HepG2 (cell line): ENCODE data around the gene HMGN4. TPM values are rescaled to one million over a fixed set of nuclear protein-coding genes. Genes with fewer than 3 reads are reported as not detected.

Source experiments
- CREM ChIP-seq, 2 experiments: sonication (generic) in 1 of 2; formaldehyde crosslinking in 1 of 2; IDR thresholded peaks; 2 replicates each; pipeline versions ENCODE4 v1.4.0 to v1.6.1; 2016 to 2020; ENCODE audit warnings: antibody characterized with exemption in 1 of 2, mild to moderate bottlenecking in 1 of 2, missing genetic modification reagents in 1 of 2
- ETS1 ChIP-seq: sonication (generic); formaldehyde crosslinking; IDR thresholded peaks from 2 replicates; pipeline ENCODE4 v1.4.0; 2020; ENCODE audit warnings: missing genetic modification reagents
- HNRNPUL1 ChIP-seq: fragments of 200-400 bp; formaldehyde crosslinking; IDR thresholded peaks from 2 replicates; pipeline ENCODE4 v1.6.1; 2017; ENCODE audit warnings: low read depth, mild to moderate bottlenecking, low read length, moderate library complexity
- HOXA9 ChIP-seq: sonication (generic); formaldehyde crosslinking; IDR thresholded peaks from 2 replicates; pipeline ENCODE4 v1.8.1; 2022; ENCODE audit warnings: missing genetic modification reagents, mild to moderate bottlenecking, moderate library complexity, borderline replicate concordance
- MATR3 ChIP-seq: sonication (generic); formaldehyde crosslinking; IDR thresholded peaks from 2 replicates; pipeline ENCODE4 v1.4.0; 2020; ENCODE audit warnings: missing genetic modification reagents
- NKX3-1 ChIP-seq: sonication (generic); formaldehyde crosslinking; IDR thresholded peaks from 2 replicates; pipeline ENCODE4 v1.5.0; 2020; ENCODE audit warnings: missing genetic modification reagents
- NR3C1 ChIP-seq: sonication (generic); formaldehyde crosslinking; IDR thresholded peaks from 2 replicates; pipeline ENCODE4 v1.4.0; 2020; ENCODE audit warnings: missing genetic modification reagents
- RFX5 ChIP-seq: IDR thresholded peaks from 2 replicates; pipeline ENCODE4 v1.6.1; 2011; ENCODE audit warnings: low read depth, low read length, improper control_type of control experiment
- RFXAP ChIP-seq: sonication (generic); formaldehyde crosslinking; IDR thresholded peaks from 2 replicates; pipeline ENCODE4 v1.4.0; 2020; ENCODE audit warnings: missing genetic modification reagents, borderline replicate concordance
- SALL1 ChIP-seq: sonication (generic); formaldehyde crosslinking; IDR thresholded peaks from 2 replicates; pipeline ENCODE4 v1.8.0; 2022; ENCODE audit warnings: mild to moderate bottlenecking, missing genetic modification reagents
- SIX4 ChIP-seq: sonication (generic); formaldehyde crosslinking; IDR thresholded peaks from 2 replicates; pipeline ENCODE4 v1.4.0; 2020; ENCODE audit warnings: missing genetic modification reagents
- SOX5 ChIP-seq: IDR thresholded peaks from 2 replicates; pipeline ENCODE4 v1.6.1; 2016; ENCODE audit warnings: borderline replicate concordance
- TARDBP ChIP-seq: sonication (generic); formaldehyde crosslinking; IDR thresholded peaks from 2 replicates; pipeline ENCODE4 v1.8.0; 2022; ENCODE audit warnings: mild to moderate bottlenecking, missing genetic modification reagents
- TCF7L2 ChIP-seq: IDR thresholded peaks from 2 replicates; pipeline ENCODE4 v1.6.1; 2011; ENCODE audit warnings: mild to moderate bottlenecking, low read depth, low read length, moderate library complexity
- TFDP1 ChIP-seq: IDR thresholded peaks from 2 replicates; pipeline ENCODE4 v1.6.1; 2016; ENCODE audit warnings: missing compliant biosample characterization, missing genetic modification reagents, borderline replicate concordance
- THAP7 ChIP-seq: sonication (generic); formaldehyde crosslinking; IDR thresholded peaks from 2 replicates; pipeline ENCODE4 v1.8.1; 2023; ENCODE audit warnings: mild to moderate bottlenecking, missing genetic modification reagents
- ZFP90 ChIP-seq: sonication (generic); formaldehyde crosslinking; IDR thresholded peaks from 2 replicates; pipeline ENCODE4 v1.8.0; 2022; ENCODE audit warnings: missing genetic modification reagents, mild to moderate bottlenecking, inconsistent platforms, borderline replicate concordance
- ZNF20 ChIP-seq: sonication (generic); formaldehyde crosslinking; IDR thresholded peaks from 2 replicates; pipeline ENCODE4 v1.4.0; 2020; ENCODE audit warnings: mild to moderate bottlenecking, moderate library complexity, missing genetic modification reagents
- ZNF230 ChIP-seq: sonication (generic); formaldehyde crosslinking; IDR thresholded peaks from 2 replicates; pipeline ENCODE4 v1.4.0; 2020; ENCODE audit warnings: mild to moderate bottlenecking, missing genetic modification reagents
- ZNF256 ChIP-seq: sonication (generic); formaldehyde crosslinking; conservative IDR thresholded peaks from 2 replicates; pipeline ENCODE4 v1.4.0; 2020; ENCODE audit warnings: missing genetic modification reagents
- ZNF264 ChIP-seq: sonication (generic); formaldehyde crosslinking; IDR thresholded peaks from 2 replicates; pipeline ENCODE4 v1.4.0; 2020; ENCODE audit warnings: missing genetic modification reagents
- ZNF3 ChIP-seq: IDR thresholded peaks from 2 replicates; pipeline ENCODE4 v1.7.0; 2017; ENCODE audit warnings: inconsistent platforms
- ZNF704 ChIP-seq: sonication (generic); formaldehyde crosslinking; IDR thresholded peaks from 2 replicates; pipeline ENCODE4 v1.8.1; 2023; ENCODE audit warnings: mild to moderate bottlenecking, inconsistent platforms, moderate library complexity, missing genetic modification reagents, borderline replicate concordance
- ZNF747 ChIP-seq: sonication (generic); formaldehyde crosslinking; IDR thresholded peaks from 2 replicates; pipeline ENCODE4 v1.8.1; 2023; ENCODE audit warnings: missing genetic modification reagents, mild to moderate bottlenecking, borderline replicate concordance
- ZNF768 ChIP-seq: sonication (generic); formaldehyde crosslinking; IDR thresholded peaks from 2 replicates; pipeline ENCODE4 v1.4.0; 2020; ENCODE audit warnings: missing genetic modification reagents
- ZNF788 ChIP-seq: sonication (generic); formaldehyde crosslinking; IDR thresholded peaks from 2 replicates; pipeline ENCODE4 v1.5.0; 2020; ENCODE audit warnings: mild to moderate bottlenecking, missing genetic modification reagents, borderline replicate concordance
- polyA plus RNA-seq, 8 experiments: library from polyadenylated mRNA; depleted of rRNA in 3 of 8; stranded (reverse) in 7 of 8; unstranded in 1 of 8; fragments of >200 nt; fragmentation: Illumina TruSeq in 4 of 8; extraction: Trizol in 4 of 8; gene quantifications; 2 replicates each; pipeline versions ENCODE4 v1.2.1 to v1.2.3, GENCODE V29; 2011 to 2016; ENCODE audit warnings: low read depth in 4 of 8, missing spikeins in 1 of 8, mixed read lengths in 1 of 8; ENCODE audit not compliant: insufficient read depth in 1 of 8
- total RNA-seq, 5 experiments: library from RNA; depleted of rRNA; stranded (reverse); fragments of >200 nt; fragmentation: Illumina TruSeq; extraction: Trizol; gene quantifications; 2 replicates each; pipeline ENCODE4 v1.2.3, GENCODE V29; 2016; ENCODE audit warnings: low read depth in 1 of 5

Gene HMGN4
- total and polyA plus RNA-seq, 2 of the 13 experiments (the other 11 are each of a cell fraction or from before 2014, with no cell fraction given) = 39.9 to 52.1 TPM

- TF ChIP-seq ZNF704 (CRISPR knock-in tag) (no peak), HNRNPUL1 (no peak), SIX4 (CRISPR knock-in tag) (peak; percentile 53; the same call in 1 of the 2 replicates), CREM (IDR thresholded peaks at IDR 0.05) (0 out of 2 replicates have a peak, but pooled peaks have one; percentile 30), CREM (CRISPR knock-in tag; IDR thresholded peaks at IDR 0.05) (no peak), ZNF788 (CRISPR knock-in tag) (peak; percentile 70; the same call in 1 of the 2 replicates), SALL1 (CRISPR knock-in tag) (peak; percentile 65; the same call in 1 of the 2 replicates), RFXAP (peak; percentile 62; the same call in 1 of the 2 replicates), THAP7 (no peak), ZNF768 (CRISPR knock-in tag) (no peak; the same call in 1 of the 2 replicates), TCF7L2 (no peak), NR3C1 (CRISPR knock-in tag) (no peak), ZNF264 (CRISPR knock-in tag) (peak; percentile 76; the same call in 1 of the 2 replicates), MATR3 (CRISPR knock-in tag) (no peak), TARDBP (CRISPR knock-in tag) (no peak), HOXA9 (CRISPR knock-in tag) (no peak), ETS1 (CRISPR knock-in tag) (0 out of 2 replicates have a peak, but pooled peaks have one; percentile 21), NKX3-1 (CRISPR knock-in tag) (peak; percentile 20; the same call in 1 of the 2 replicates), ZNF20 (CRISPR knock-in tag) (no peak), ZNF747 (CRISPR knock-in tag) (no peak), SOX5 (CRISPR knock-in tag) (peak; percentile 57), ZNF230 (CRISPR knock-in tag) (no peak), ZNF3 (CRISPR knock-in tag) (no peak), ZNF256 (CRISPR knock-in tag) (0 out of 2 replicates have a peak, but pooled peaks have one; percentile 65), RFX5 (0 out of 2 replicates have a peak, but pooled peaks have one; percentile 33), TFDP1 (CRISPR knock-in tag) (no peak), ZFP90 (CRISPR knock-in tag) (no peak)
Measured at GRCh38 chr6:26520850-26521599, 17.1 kb upstream of the HMGN4 start (continued).
